H9 (cell line): Measurements from ENCODE around the gene VAMP2. TPM values are rescaled to one million over a fixed set of nuclear protein-coding genes. Genes with fewer than 3 reads are reported as not detected.

ENCODE experiments used
- DNase-seq: peaks from one replicate; pipeline ENCODE4 v3.0.0-alpha.2; 2017
- H2AFZ ChIP-seq: one replicate; pipeline ENCODE4 v1.6.1; 2013; ENCODE audit warnings: mild to moderate bottlenecking, low read length, control low read depth, moderate library complexity
- H2AK5ac ChIP-seq: 2 replicates; pipeline ENCODE4 v1.6.1; 2013; ENCODE audit warnings: low read length, control low read depth, mixed read lengths; ENCODE audit not compliant: insufficient read length
- H2BK120ac ChIP-seq: one replicate; pipeline ENCODE4 v1.6.1; 2013; ENCODE audit warnings: low read depth, mild to moderate bottlenecking, low read length, control low read depth, inconsistent platforms; ENCODE audit not compliant: poor library complexity, severe bottlenecking
- H2BK12ac ChIP-seq: 2 replicates; pipeline ENCODE4 v1.6.1; 2013; ENCODE audit warnings: low read length, control low read depth, mixed read lengths, low read depth; ENCODE audit not compliant: insufficient read length
- H2BK15ac ChIP-seq: 2 replicates; pipeline ENCODE4 v1.6.1; 2013; ENCODE audit warnings: low read depth, low read length, control low read depth
- H2BK20ac ChIP-seq: one replicate; pipeline ENCODE4 v1.6.1; 2013; ENCODE audit warnings: low read depth, mild to moderate bottlenecking, low read length, control low read depth, inconsistent platforms; ENCODE audit not compliant: poor library complexity, severe bottlenecking
- H2BK5ac ChIP-seq: 2 replicates; pipeline ENCODE4 v1.6.1; 2013; ENCODE audit warnings: low read length, control low read depth, mixed read lengths; ENCODE audit not compliant: insufficient read length
- H3K14ac ChIP-seq: 2 replicates; pipeline ENCODE4 v1.6.1; 2013; ENCODE audit warnings: low read length, control low read depth; ENCODE audit not compliant: insufficient read depth
- H3K18ac ChIP-seq: 2 replicates; pipeline ENCODE4 v1.6.1; 2013; ENCODE audit warnings: low read depth, mild to moderate bottlenecking, mixed read lengths, low read length, control low read depth; ENCODE audit not compliant: insufficient read length
- H3K23ac ChIP-seq: 2 replicates; pipeline ENCODE4 v1.6.1; 2013; ENCODE audit warnings: low read length, control low read depth, mixed read lengths, low read depth; ENCODE audit not compliant: insufficient read length
- H3K23me2 ChIP-seq: 2 replicates; pipeline ENCODE4 v1.6.1; 2013; ENCODE audit warnings: low read depth, mild to moderate bottlenecking, mixed read lengths, low read length, control low read depth; ENCODE audit not compliant: insufficient read length, poor library complexity, severe bottlenecking
- H3K27ac ChIP-seq: 2 replicates; pipeline ENCODE4 v1.5.1; 2013; ENCODE audit warnings: low read length, control low read depth, mixed read lengths, low read depth; ENCODE audit not compliant: insufficient read length
- H3K27me3 ChIP-seq: 2 replicates; pipeline ENCODE4 v1.6.1; 2013; ENCODE audit warnings: low read length, control low read depth, inconsistent platforms; ENCODE audit not compliant: insufficient read depth
- H3K4ac ChIP-seq: 2 replicates; pipeline ENCODE4 v1.6.1; 2013; ENCODE audit warnings: low read depth, mild to moderate bottlenecking, control low read depth, inconsistent platforms, low read length, moderate library complexity
- H3K4me1 ChIP-seq: 2 replicates; pipeline ENCODE4 v1.6.1; 2013; ENCODE audit warnings: low read length, control low read depth, inconsistent platforms; ENCODE audit not compliant: insufficient read depth
- H3K4me2 ChIP-seq: 2 replicates; pipeline ENCODE4 v1.6.1; 2013; ENCODE audit warnings: low read length, control low read depth, mixed read lengths; ENCODE audit not compliant: insufficient read length, insufficient read depth
- H3K56ac ChIP-seq: 2 replicates; pipeline ENCODE4 v1.6.1; 2013; ENCODE audit warnings: low read depth, mild to moderate bottlenecking, mixed read lengths, low read length, control low read depth; ENCODE audit not compliant: insufficient read length
- H3K79me1 ChIP-seq: 2 replicates; pipeline ENCODE4 v1.6.1; 2013; ENCODE audit warnings: low read depth, mild to moderate bottlenecking, moderate library complexity, low read length, control low read depth, inconsistent platforms; ENCODE audit not compliant: insufficient read depth, poor library complexity, severe bottlenecking
- H3K79me2 ChIP-seq: 2 replicates; pipeline ENCODE4 v1.6.1; 2013; ENCODE audit warnings: low read length, control low read depth, inconsistent platforms; ENCODE audit not compliant: insufficient read depth
- H3K9ac ChIP-seq: 2 replicates; pipeline ENCODE4 v1.6.1; 2013; ENCODE audit warnings: low read length, control low read depth, mixed read lengths; ENCODE audit not compliant: insufficient read length; ENCODE audit errors: extremely low read depth
- H3K9me3 ChIP-seq: one replicate; pipeline ENCODE4 v1.6.1; 2013; ENCODE audit warnings: low read depth, low read length, inconsistent platforms; ENCODE audit not compliant: control insufficient read depth
- H3T11ph ChIP-seq: one replicate; pipeline ENCODE4 v1.6.1; 2013; ENCODE audit warnings: mild to moderate bottlenecking, low read length, control low read depth, inconsistent platforms
- H4K20me1 ChIP-seq: one replicate; pipeline ENCODE4 v1.6.1; 2013; ENCODE audit not compliant: control insufficient read depth, insufficient read length, insufficient read depth
- H4K5ac ChIP-seq: 2 replicates; pipeline ENCODE4 v1.6.1; 2013; ENCODE audit warnings: low read depth, mild to moderate bottlenecking, mixed read lengths, low read length, control low read depth; ENCODE audit not compliant: insufficient read length
- H4K8ac ChIP-seq: replicated peaks from 2 replicates; pipeline ENCODE4 v1.6.1; 2013; ENCODE audit warnings: low read length, control low read depth, mixed read lengths, low read depth; ENCODE audit not compliant: insufficient read length
- H4K91ac ChIP-seq: 2 replicates; pipeline ENCODE4 v1.6.1; 2013; ENCODE audit warnings: low read depth, mild to moderate bottlenecking, moderate library complexity, mixed read lengths, low read length, control low read depth; ENCODE audit not compliant: insufficient read length
- H3K27ac Mint-ChIP-seq, 3 experiments: 2 replicates in 2 of 3; 3 replicates in 1 of 3; pipeline ENCODE4 v1.8.0; 2020 to 2021; ENCODE audit warnings: mixed read lengths in 3 of 3, mild to moderate bottlenecking in 1 of 3, moderate library complexity in 1 of 3
- H3K27me3 Mint-ChIP-seq: 2 replicates; pipeline ENCODE4 v1.8.0; 2021; ENCODE audit warnings: low read depth, mild to moderate bottlenecking, moderate library complexity, mixed read lengths
- H3K36me3 Mint-ChIP-seq, 3 experiments: 2 replicates in 2 of 3; 3 replicates in 1 of 3; pipeline ENCODE4 v1.8.0; 2020 to 2021; ENCODE audit warnings: low read depth in 3 of 3, mixed read lengths in 3 of 3; ENCODE audit not compliant: insufficient read depth in 1 of 3
- H3K4me1 Mint-ChIP-seq, 2 experiments: 2 replicates each; pipeline ENCODE4 v1.8.0; 2020; ENCODE audit warnings: mixed read lengths in 2 of 2
- H3K4me3 Mint-ChIP-seq, 2 experiments: 2 replicates in 1 of 2; 3 replicates in 1 of 2; pipeline ENCODE4 v1.8.0; 2020 to 2021; ENCODE audit warnings: mild to moderate bottlenecking in 2 of 2, mixed read lengths in 2 of 2, moderate library complexity in 1 of 2
- H3K9me3 Mint-ChIP-seq, 2 experiments: 2 replicates in 1 of 2; 3 replicates in 1 of 2; pipeline ENCODE4 v1.8.0; 2020; ENCODE audit warnings: mild to moderate bottlenecking in 2 of 2, mixed read lengths in 2 of 2, moderate library complexity in 1 of 2
- CTCF ChIP-seq: fragments of 200-600 bp; sonication (generic); conservative IDR thresholded peaks from 3 replicates; pipeline ENCODE4 v1.8.0; 2021; ENCODE audit warnings: antibody characterized with exemption, mild to moderate bottlenecking
- WGBS: extraction: QIAGEN DNeasy Blood & Tissue Kit; methylation state at CpG from one replicate; pipeline ENCODE4 v1.1.7; 2013; ENCODE audit warnings: missing lambda C conversion rate, low lambda C conversion rate, mixed read lengths; ENCODE audit not compliant: insufficient read length; ENCODE audit errors: extremely low coverage; 5-methylcytosine and 5-hydroxymethylcytosine counted together
- total RNA-seq: library from RNA; stranded (reverse); gene quantifications from 2 replicates; pipeline ENCODE4 v1.2.1, GENCODE V29; 2021

Gene VAMP2
- total RNA-seq, 1 experiment from 2014 or later: 22.8 TPM

GRCh38 chr17:8143581-8144400 lies 19.0 kb downstream of the VAMP2 start:
- no peak overlapping the region for H2BK5ac ChIP-seq
- no peak overlapping the region for H3K14ac ChIP-seq
- no CpG with 5 or more reads among the region's 22 CpGs for WGBS
- peaks cover 3% of the 10 kb centered on the region for H3K23me2 ChIP-seq
- no peak overlapping the region for H2BK12ac ChIP-seq
- no peak overlapping the region for H4K91ac ChIP-seq
- no peaks in the 10 kb centered on the region for H3K9me3 ChIP-seq
- H3K79me2 ChIP-seq: no peaks in the 10 kb centered on the region
- no peaks in the 10 kb centered on the region for H4K20me1 ChIP-seq
- H3K27me3 ChIP-seq: no peaks in the 10 kb centered on the region
- no peak overlapping the region for H3K18ac ChIP-seq
- H2AK5ac ChIP-seq: no peak overlapping the region
- no peak for DNase-seq
- H3K4me2 ChIP-seq: no peak overlapping the region
- Mint-ChIP-seq H3K27ac (peak overlapping the region in 1 of 3 experiments; percentile 25; a peak in 2 of 7 replicates), H3K4me3 (peak overlapping the region in 1 of 2 experiments; percentile 46; a peak in 1 of 5 replicates), H3K9me3 (no peaks in the 10 kb centered on the region), H3K27me3 (peaks cover 3% of the 10 kb centered on the region; the same call in 1 of the 2 replicates), H3K4me1 (0 out of 4 replicates have a peak, but pooled peaks cover 0 to 2% of the 10 kb centered on the region in 2 experiments), H3K36me3 (peaks cover 34 to 79% (median 58%) of the 10 kb centered on the region in 3 experiments)
- no peak overlapping the region for H2BK120ac ChIP-seq
- no peak overlapping the region for H3K23ac ChIP-seq
- no peaks in the 10 kb centered on the region for H3K79me1 ChIP-seq
- H3K56ac ChIP-seq: no peak overlapping the region
- H3T11ph ChIP-seq: no peak overlapping the region
- no peaks in the 10 kb centered on the region for H3K4me1 ChIP-seq
- no peak overlapping the region for H3K4ac ChIP-seq
- no peak overlapping the region for H2BK20ac ChIP-seq
- no peak overlapping the region for H4K8ac ChIP-seq
- H3K27ac ChIP-seq: no peak overlapping the region
- no peak overlapping the region for H2AFZ ChIP-seq
- H4K5ac ChIP-seq: no peak overlapping the region
- H2BK15ac ChIP-seq: no peak overlapping the region
- no peak overlapping the region for H3K9ac ChIP-seq
- TF ChIP-seq CTCF: no peak
